Ovary (tissue), 3 donors: ENCODE measurements around the gene KICS2.

Experiments
- EP300 ChIP-seq: sonication (generic); formaldehyde crosslinking; IDR thresholded peaks from one replicate; pipeline ENCODE4 v1.6.1; 2017; ENCODE audit warnings: antibody characterized with exemption
- POLR2A ChIP-seq: fragments of 450-650 bp; IDR thresholded peaks from one replicate; pipeline ENCODE4 v1.6.1; 2017; ENCODE audit warnings: antibody characterized with exemption, mild to moderate bottlenecking, moderate library complexity
- TF ChIP-seq, protein P1 (sequence below), 3 donors: fragments of 450-650 bp in 2 of 3; fragments of 200-600 bp in 1 of 3; IDR thresholded peaks; one replicate each; pipeline versions ENCODE4 v1.5.1 to v1.8.0; 2016 to 2022; ENCODE audit warnings: antibody characterized with exemption in 3 of 3, mild to moderate bottlenecking in 1 of 3
- donor health status: DM: no; HTN: no; CAD: no.

DNA sequence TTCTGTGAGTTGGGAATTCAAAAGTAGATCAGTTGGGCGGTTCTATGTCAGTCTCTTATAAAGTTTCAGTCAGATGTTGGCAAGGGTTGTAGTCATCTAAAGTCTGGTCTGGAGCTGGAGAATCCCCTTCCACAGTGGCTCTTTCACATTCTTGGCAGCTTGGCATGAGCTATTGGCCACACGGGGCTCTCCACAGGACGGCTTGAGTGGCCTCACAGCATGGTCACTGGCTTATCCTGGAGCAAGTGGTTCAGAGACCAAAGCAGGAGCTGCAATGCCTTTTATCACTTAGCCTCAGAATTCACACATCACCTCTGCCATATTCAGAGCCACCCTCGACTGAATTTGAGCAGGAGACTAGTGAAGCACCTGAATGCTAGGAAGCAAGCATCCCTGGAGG is 7.1 kb upstream of the KICS2 start:
- TF ChIP-seq, protein P1, sequence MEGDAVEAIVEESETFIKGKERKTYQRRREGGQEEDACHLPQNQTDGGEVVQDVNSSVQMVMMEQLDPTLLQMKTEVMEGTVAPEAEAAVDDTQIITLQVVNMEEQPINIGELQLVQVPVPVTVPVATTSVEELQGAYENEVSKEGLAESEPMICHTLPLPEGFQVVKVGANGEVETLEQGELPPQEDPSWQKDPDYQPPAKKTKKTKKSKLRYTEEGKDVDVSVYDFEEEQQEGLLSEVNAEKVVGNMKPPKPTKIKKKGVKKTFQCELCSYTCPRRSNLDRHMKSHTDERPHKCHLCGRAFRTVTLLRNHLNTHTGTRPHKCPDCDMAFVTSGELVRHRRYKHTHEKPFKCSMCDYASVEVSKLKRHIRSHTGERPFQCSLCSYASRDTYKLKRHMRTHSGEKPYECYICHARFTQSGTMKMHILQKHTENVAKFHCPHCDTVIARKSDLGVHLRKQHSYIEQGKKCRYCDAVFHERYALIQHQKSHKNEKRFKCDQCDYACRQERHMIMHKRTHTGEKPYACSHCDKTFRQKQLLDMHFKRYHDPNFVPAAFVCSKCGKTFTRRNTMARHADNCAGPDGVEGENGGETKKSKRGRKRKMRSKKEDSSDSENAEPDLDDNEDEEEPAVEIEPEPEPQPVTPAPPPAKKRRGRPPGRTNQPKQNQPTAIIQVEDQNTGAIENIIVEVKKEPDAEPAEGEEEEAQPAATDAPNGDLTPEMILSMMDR (IDR thresholded peaks at IDR 0.05): no peak
- TF ChIP-seq POLR2A: no peak
- TF ChIP-seq EP300: no peak
